ENCODE measurements around the gene MAP6. TPM values are rescaled to one million over a fixed set of nuclear protein-coding genes. Genes with fewer than 3 reads are reported as not detected.

Gene MAP6
- total and polyA plus RNA-seq, 2 of the 13 experiments (the other 11 are each of a cell fraction or from before 2014, with no cell fraction given): 0.04 TPM; not detected in 1

DNA sequence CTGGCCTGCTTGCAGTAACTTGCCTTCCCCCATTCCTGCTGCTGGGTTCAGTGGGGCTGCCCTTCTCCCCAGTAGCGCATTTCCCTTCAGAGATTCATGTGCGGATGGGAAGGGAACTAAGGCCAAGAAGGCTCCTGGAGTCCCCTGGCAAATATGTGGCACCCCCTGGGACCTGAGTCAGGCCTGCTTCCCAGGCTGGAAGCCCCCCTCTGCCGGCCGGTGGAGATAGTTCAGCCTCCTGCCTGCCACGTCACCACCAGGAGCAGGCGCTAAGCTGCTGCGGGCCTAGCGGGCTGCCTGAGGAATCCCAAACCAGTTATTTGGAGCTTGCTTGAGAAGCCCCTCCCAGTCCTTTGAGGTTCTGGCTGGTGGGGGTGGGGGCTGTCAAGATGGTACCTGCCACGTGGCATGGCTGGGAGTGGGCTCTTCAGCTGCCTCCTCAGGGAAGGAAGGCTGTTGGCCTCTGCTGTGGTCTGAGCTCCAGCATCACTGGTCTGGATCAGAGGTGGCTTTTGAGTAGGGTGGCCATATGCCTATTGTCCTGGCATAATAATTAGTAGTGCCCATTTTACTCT is 104.8 kb downstream of the MAP6 start (continued):
- TF ChIP-seq, protein P1, sequence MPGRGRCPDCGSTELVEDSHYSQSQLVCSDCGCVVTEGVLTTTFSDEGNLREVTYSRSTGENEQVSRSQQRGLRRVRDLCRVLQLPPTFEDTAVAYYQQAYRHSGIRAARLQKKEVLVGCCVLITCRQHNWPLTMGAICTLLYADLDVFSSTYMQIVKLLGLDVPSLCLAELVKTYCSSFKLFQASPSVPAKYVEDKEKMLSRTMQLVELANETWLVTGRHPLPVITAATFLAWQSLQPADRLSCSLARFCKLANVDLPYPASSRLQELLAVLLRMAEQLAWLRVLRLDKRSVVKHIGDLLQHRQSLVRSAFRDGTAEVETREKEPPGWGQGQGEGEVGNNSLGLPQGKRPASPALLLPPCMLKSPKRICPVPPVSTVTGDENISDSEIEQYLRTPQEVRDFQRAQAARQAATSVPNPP (CRISPR knock-in tag; IDR thresholded peaks at IDR 0.05): no peak
- TF ChIP-seq YEATS4 (CRISPR knock-in tag; IDR thresholded peaks at IDR 0.05; ENCODE audit: borderline replicate concordance) (no peak), ZNF879 (CRISPR knock-in tag; IDR thresholded peaks at IDR 0.05) (no peak), SMAD9 (CRISPR knock-in tag; IDR thresholded peaks at IDR 0.05) (no peak), MIER3 (CRISPR knock-in tag; IDR thresholded peaks at IDR 0.05; ENCODE audit: borderline replicate concordance) (no peak), ZNF337 (CRISPR knock-in tag; IDR thresholded peaks at IDR 0.05; ENCODE audit: borderline replicate concordance, low read depth) (no peak), DPF2 (CRISPR knock-in tag; IDR thresholded peaks at IDR 0.05; ENCODE audit: borderline replicate concordance, low read depth) (no peak), MBNL3 (CRISPR knock-in tag; conservative IDR thresholded peaks at IDR 0.05) (no peak), NR3C1 (CRISPR knock-in tag; IDR thresholded peaks at IDR 0.05) (no peak), ZFAT (CRISPR knock-in tag; conservative IDR thresholded peaks at IDR 0.05) (no peak)
- TF ChIP-seq, protein P2, sequence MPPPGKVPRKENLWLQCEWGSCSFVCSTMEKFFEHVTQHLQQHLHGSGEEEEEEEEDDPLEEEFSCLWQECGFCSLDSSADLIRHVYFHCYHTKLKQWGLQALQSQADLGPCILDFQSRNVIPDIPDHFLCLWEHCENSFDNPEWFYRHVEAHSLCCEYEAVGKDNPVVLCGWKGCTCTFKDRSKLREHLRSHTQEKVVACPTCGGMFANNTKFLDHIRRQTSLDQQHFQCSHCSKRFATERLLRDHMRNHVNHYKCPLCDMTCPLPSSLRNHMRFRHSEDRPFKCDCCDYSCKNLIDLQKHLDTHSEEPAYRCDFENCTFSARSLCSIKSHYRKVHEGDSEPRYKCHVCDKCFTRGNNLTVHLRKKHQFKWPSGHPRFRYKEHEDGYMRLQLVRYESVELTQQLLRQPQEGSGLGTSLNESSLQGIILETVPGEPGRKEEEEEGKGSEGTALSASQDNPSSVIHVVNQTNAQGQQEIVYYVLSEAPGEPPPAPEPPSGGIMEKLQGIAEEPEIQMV (CRISPR knock-in tag; IDR thresholded peaks at IDR 0.05; ENCODE audit: low read depth): no peak
- TF ChIP-seq, protein P3, sequence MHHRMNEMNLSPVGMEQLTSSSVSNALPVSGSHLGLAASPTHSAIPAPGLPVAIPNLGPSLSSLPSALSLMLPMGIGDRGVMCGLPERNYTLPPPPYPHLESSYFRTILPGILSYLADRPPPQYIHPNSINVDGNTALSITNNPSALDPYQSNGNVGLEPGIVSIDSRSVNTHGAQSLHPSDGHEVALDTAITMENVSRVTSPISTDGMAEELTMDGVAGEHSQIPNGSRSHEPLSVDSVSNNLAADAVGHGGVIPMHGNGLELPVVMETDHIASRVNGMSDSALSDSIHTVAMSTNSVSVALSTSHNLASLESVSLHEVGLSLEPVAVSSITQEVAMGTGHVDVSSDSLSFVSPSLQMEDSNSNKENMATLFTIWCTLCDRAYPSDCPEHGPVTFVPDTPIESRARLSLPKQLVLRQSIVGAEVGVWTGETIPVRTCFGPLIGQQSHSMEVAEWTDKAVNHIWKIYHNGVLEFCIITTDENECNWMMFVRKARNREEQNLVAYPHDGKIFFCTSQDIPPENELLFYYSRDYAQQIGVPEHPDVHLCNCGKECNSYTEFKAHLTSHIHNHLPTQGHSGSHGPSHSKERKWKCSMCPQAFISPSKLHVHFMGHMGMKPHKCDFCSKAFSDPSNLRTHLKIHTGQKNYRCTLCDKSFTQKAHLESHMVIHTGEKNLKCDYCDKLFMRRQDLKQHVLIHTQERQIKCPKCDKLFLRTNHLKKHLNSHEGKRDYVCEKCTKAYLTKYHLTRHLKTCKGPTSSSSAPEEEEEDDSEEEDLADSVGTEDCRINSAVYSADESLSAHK (CRISPR knock-in tag; IDR thresholded peaks at IDR 0.05; ENCODE audit: borderline replicate concordance): no peak
- TF ChIP-seq, protein P4, sequence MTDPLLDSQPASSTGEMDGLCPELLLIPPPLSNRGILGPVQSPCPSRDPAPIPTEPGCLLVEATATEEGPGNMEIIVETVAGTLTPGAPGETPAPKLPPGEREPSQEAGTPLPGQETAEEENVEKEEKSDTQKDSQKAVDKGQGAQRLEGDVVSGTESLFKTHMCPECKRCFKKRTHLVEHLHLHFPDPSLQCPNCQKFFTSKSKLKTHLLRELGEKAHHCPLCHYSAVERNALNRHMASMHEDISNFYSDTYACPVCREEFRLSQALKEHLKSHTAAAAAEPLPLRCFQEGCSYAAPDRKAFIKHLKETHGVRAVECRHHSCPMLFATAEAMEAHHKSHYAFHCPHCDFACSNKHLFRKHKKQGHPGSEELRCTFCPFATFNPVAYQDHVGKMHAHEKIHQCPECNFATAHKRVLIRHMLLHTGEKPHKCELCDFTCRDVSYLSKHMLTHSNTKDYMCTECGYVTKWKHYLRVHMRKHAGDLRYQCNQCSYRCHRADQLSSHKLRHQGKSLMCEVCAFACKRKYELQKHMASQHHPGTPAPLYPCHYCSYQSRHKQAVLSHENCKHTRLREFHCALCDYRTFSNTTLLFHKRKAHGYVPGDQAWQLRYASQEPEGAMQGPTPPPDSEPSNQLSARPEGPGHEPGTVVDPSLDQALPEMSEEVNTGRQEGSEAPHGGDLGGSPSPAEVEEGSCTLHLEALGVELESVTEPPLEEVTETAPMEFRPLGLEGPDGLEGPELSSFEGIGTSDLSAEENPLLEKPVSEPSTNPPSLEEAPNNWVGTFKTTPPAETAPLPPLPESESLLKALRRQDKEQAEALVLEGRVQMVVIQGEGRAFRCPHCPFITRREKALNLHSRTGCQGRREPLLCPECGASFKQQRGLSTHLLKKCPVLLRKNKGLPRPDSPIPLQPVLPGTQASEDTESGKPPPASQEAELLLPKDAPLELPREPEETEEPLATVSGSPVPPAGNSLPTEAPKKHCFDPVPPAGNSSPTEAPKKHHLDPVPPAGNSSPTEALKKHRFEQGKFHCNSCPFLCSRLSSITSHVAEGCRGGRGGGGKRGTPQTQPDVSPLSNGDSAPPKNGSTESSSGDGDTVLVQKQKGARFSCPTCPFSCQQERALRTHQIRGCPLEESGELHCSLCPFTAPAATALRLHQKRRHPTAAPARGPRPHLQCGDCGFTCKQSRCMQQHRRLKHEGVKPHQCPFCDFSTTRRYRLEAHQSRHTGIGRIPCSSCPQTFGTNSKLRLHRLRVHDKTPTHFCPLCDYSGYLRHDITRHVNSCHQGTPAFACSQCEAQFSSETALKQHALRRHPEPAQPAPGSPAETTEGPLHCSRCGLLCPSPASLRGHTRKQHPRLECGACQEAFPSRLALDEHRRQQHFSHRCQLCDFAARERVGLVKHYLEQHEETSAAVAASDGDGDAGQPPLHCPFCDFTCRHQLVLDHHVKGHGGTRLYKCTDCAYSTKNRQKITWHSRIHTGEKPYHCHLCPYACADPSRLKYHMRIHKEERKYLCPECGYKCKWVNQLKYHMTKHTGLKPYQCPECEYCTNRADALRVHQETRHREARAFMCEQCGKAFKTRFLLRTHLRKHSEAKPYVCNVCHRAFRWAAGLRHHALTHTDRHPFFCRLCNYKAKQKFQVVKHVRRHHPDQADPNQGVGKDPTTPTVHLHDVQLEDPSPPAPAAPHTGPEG (CRISPR knock-in tag; IDR thresholded peaks at IDR 0.05): no peak
- TF ChIP-seq, protein P5, sequence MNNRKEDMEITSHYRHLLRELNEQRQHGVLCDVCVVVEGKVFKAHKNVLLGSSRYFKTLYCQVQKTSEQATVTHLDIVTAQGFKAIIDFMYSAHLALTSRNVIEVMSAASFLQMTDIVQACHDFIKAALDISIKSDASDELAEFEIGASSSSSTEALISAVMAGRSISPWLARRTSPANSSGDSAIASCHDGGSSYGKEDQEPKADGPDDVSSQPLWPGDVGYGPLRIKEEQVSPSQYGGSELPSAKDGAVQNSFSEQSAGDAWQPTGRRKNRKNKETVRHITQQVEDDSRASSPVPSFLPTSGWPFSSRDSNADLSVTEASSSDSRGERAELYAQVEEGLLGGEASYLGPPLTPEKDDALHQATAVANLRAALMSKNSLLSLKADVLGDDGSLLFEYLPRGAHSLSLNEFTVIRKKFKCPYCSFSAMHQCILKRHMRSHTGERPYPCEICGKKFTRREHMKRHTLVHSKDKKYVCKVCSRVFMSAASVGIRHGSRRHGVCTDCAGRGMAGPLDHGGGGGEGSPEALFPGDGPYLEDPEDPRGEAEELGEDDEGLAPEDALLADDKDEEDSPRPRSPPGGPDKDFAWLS (CRISPR knock-in tag; IDR thresholded peaks at IDR 0.05; ENCODE audit: borderline replicate concordance): no peak
- TF ChIP-seq, protein P6, sequence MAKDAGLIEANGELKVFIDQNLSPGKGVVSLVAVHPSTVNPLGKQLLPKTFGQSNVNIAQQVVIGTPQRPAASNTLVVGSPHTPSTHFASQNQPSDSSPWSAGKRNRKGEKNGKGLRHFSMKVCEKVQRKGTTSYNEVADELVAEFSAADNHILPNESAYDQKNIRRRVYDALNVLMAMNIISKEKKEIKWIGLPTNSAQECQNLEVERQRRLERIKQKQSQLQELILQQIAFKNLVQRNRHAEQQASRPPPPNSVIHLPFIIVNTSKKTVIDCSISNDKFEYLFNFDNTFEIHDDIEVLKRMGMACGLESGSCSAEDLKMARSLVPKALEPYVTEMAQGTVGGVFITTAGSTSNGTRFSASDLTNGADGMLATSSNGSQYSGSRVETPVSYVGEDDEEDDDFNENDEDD (CRISPR knock-in tag; IDR thresholded peaks at IDR 0.05; ENCODE audit: borderline replicate concordance): no peak
